Activated CD8-positive, alpha-beta memory T cell treated with anti-CD3 and anti-CD28 coated beads for 4 hours (primary cell): Measurements from ENCODE around the gene KRT81.

ENCODE experiments used
- DNase-seq, 2 donors: peaks; one replicate each; pipeline ENCODE4 v3.0.0-alpha.2; 2020; ENCODE audit warnings: low read depth in 2 of 2

The KRT81 gene

DNA sequence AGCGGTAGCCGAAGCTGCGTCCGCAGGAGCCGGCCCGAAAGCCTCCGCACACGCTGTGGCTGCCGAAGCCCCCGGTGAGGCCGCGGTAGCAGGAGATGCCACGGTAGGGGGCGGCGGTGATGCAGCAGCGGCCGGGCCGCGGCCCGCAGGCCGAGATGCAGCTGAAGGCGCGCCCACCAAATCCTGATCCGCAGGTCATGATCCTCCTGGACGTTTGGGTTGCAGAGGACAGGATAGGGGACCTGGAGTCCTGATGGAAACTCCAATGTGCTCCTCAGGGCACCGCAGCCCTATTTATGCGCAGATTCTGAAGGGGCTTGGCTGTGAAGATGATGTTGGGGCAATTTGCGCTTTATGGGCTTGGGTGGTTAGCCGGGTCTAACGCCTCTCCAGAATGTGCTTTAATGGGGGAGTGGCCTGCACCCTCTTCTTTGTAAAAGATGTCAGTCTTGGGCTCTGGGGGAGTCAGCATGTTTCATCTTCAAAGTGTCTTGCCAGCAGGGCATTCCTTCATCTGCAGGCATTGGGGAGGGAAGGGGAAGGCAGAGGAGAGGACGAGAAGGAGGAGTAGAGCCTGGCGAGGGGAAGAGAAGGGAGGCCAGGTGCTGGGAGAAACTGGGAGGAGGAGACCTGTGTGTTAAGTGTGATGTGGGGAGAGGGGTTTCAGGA lies at the start of gene KRT81:
TSS of gene KRT81 (minus strand) at position 268 of the 669 bp plus-strand sequence. CDS start at position 199, 69 bp downstream.
- no peak for DNase-seq

DNA sequence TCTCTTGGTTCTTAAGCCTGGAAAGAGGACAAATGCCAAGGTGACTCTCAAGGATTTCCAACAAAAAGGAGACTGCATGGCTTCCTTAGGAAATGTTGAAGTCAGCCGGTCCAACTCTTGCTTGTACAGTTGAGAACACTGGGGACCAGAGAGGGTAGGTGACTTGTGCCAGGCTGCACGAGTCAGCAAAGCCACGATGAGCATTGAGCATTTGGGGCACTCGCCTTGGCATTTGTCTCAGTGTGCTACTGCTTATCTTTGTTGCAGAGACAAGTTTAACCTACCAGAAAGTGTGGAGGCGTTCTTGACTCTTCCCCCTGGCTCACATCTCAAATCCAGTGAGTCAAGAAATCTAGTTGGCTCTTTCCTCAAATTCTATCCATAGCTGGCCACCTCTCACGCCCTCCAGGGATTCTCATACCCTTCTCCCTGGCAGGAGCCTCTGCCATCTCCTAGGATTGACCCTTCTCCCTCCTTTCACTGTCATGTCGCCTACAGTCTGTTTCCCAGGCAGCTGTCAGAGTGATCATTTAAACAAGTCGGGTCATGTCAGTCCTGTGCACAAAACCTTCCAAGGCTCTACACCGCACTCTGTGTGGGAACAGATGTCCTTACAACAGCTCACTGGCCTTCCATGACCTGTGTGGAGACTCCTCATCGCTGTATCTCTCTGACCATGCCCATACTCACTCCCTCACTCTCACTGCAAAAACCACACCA lies 47.1 kb upstream of the KRT81 start:
- DNase-seq, result no peak

DNA sequence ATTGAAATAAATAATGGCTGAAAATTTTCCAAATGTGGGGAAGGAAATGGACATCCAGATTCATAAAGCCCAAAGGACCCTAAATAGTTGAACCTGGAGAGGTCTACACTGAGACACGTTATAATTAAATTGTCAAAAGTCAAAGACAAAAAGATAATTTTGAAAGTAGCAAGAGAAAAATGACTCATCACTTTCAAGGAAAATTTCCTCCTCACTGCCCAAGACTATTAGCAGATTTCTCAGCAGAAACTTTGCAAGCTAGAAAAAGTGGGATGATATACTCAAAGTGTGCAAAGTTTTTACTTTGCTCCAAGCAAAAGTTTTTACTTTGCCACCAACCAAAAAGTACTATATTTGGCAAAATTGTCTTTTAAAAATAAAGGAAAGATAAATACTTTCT lies 45.7 kb upstream of the KRT81 start:
- DNase-seq, result no peak

DNA sequence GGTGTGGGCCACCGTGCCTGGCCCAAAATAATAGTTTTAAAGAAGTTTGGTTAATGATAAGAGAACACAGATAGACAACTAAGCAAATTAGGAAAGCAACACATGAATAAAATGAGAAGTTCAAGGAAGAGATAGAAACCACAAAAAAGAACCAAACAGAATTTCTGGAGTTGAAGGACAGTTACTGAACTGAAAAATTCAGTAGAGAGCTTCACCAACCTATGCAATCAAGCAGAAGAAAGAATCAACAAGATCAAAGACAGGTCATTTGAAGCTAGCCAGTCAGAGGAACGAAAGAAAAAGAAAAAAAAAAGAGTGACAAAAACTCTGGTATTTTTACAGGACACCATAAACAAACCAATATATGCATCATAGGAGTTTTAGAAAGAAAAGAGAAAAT lies 45.3 kb upstream of the KRT81 start:
- no peak for DNase-seq

DNA sequence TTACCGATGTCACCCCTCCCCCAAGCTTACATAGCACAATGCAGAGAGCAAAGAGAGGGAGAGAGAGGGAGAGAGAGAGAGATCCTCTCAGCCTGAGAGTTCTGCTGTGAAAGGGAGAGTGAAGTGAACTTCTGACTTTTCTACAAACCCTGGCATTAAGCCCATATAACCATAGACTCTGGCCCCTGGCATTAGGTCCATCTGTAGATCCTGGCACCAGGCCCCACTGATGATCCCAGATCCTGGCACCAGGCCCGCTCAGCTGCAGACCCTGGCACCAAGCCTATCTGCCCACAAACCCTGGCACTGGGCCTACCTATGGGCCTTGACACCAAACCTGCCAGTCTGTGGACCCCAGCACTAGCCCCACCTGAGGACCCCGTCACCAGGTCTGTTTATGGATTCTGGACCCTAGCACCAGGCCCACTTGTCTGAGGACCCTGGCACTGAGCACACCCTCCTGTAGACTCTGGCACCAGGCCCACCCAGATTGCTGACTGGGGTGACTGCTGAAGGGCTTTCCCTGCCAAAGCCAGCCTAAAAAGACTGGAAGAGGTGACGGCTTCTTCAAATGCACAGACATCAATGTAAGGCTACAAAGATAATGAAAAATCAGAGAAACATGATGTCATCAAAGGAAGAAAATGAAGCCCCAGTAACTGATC lies 44.4 kb upstream of the KRT81 start:
- DNase-seq, result no peak

DNA sequence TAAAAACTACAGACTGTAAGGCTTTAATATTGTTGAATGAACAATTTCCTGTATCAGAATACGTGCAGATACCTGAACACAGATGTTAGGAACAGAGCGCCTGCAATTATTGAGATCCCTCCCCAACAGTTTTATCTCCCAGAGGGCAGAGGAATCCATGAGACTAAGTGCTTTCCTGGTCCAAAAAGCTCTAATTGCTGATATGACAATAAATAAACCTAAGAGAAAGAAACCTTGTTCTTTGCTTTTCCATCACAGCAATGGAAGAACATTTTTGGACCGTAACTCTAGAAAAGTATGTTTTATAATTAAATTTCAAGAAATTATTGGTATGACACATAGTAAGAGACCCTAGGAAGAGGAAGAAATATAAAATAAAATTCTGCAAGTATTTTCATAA lies 42.9 kb upstream of the KRT81 start:
- DNase-seq, result no peak

DNA sequence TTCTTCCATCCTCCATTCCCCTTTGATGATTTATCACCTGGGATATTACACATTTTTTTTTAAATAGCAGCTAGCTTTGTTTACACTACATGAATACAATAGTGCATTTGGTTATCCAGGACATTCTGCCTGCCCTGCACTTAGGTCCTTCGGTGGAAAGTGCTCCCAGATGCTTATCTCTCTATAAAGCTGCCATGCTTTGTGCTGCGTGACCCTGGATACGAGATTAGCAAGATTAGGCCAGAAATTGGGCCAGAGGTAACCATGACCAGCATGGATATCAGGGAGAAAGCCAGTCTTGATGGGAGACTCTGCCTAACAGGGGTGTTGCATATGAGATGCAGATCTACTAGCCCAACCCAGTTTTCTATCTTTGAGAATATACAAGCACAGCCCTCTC lies 42.0 kb upstream of the KRT81 start:
- DNase-seq, result no peak

DNA sequence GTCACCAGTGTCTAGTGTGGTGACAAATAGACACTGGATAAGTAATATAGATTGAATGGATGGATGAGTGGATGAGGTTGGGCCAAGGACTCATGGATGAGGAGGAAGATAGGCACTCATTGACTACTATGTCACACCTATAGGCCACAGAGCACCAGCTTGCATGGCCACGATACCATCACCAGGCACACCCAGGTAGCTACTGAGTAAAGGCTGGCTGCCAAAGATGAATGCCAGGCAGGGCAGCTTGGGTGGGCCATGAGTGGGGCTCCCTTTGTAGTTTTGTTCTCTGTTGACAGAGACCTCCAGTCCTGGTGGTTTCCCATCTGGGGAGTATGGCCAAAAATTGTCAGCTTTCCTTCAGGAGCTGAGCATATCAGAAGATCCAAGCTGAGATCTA lies 41.0 kb upstream of the KRT81 start:
- no peak for DNase-seq

DNA sequence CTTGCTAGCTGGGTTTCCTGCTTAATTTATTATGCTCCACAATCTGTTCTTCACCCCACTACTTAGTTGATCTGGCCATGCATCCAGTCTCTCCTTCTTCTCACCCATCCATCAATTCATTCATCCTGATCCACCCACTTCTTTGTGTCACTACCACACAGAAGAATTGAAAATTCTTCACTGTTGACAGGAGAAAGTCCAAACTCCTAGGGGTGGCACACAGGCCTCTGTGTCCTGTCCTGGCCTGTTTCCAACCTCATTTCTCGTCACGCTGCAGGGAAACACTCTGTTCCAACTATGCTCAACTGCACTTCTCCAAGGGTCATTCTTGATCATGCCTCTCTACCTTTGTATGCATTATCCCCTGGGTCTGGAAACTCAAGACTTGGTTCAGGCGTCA lies 40.5 kb upstream of the KRT81 start:
- DNase-seq, result no peak

DNA sequence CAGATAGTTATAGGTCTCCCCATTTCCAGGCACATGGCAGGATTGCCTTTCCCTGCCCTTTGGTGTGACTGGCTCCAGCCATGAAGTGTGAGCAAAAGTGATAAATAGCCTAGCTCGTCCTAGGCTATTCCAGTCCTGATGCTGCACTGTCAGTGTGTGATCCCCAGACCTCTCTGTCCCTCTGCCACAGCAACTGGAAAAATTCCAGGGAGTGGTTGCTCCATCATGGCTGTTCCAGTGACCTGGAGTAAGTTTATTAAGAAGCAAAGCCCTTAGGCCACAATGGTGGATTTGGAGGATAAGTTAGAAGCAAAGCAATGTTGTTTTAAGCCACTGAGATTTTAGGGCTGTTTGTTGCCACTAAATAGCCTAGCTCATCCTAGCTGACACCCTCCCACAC lies 39.7 kb upstream of the KRT81 start:
- DNase-seq, result no peak

DNA sequence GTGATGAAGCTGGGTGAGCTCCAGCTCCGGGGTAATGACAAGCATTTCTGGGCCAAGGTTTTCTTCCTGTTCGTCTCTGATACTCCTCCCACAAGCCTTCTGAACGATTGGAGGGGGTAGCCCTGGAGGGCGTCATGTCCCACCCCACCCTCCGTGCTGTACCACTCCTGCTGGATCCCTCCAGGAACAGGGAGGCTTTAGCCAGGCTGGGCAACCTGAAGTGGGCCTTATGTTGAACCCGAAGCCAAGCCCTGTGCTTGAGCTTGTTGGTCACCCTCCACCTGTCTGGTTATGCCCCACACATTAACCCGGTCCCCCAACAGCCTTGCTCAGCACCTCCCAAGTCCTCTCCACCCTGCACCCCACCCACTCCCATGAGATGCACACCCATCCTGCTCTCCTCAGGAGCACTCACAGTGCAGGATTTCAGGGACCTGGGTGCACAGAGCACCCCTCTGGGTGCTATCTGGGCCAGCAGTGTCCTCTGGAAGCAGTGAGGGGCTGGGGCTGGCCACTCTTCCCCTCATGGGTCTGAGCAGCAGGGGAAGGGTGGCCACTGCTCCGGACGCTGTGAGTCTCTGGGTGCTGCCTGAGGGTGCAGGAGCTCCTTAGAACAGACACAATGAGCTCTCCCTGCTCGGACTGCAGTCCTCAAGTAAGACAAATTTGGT lies 36.6 kb upstream of the KRT81 start:
- DNase-seq, result no peak

DNA sequence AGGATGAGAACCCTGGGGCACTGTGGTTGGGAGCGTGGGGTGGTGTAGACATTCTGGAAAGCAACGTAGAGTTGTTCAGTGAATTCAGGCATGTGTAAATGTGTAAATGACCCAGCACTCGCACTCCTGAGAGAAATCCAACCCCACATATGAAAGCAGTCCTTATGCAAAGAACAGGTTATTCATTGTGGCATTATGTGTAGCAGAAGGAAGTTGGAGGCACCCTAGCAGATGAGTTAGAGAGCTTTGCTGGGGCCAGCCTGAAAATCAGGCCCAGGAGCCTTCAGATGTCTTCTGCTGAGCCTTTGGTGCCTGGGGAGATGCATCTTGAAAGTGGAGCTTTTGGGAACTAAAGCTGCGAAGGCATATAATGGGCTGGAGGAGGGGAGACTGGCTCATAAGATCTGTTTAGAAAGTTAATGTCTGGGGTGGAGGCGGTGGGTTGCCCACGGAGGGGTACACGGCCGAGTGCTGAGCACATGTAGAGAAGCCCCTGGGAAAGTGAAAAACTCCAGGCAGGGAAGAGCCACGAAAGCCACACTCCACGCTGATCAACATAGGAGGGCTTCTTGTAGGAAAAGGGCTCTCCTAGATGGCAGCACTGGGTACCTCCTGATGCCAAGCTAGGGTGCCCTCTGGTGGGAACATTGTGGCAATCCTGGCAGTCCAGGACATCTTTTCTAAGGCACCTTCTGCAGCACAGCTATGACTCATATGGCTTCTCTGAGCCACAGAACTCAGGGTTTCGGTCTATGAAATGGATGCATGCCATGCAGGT lies 35.9 kb upstream of the KRT81 start:
- peak; percentile 57 to 71 for DNase-seq

DNA sequence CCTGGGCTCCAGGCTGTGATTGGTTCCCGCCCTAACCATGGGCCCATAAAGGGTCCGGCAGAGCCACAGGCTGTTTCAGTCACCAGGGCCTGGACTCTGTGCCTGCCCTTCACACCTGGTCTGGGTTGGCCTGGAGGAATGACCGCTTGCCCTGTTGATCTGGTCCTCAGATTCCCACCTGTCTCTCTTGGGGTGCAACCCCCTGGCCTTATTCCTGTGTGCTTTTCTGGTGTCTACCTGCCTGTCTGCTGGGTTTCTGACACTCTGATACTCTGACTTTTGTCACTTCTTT lies 32.8 kb upstream of the KRT81 start:
- DNase-seq, result no peak

DNA sequence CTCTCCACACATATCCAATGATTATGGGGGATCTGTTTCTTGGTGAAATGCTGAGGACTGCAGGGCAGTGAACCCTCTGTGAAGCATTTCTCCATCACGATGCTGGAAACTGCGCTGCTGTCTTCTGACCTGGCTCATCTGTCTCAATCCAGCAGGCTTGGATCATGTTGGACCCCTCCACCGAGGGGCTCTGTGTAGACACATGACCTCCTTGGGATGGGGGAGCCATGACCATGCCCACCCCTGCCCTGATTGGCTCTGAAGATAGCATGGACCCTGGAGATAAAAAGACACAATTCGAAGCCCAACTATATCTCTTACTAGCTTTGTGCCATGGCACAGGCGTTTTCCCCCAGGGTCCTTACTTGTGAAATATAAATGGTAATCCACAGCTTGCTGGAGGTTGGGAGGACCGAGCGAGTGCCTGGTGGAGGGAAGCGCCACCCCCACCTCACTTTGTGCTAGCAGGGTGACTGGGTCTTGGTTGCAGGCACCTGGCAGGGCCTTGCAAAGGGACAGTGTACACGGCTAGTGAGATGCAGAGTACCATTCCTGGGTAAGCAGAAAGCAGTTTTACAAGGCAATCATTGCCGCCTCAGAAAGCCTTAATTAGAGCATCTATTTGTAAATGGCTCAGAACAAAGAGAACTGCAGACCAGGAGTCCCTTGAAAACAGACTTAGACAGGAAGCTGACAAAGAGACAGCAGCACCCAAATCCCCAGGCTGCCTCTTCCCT lies 32.2 kb upstream of the KRT81 start:
- no peak for DNase-seq

DNA sequence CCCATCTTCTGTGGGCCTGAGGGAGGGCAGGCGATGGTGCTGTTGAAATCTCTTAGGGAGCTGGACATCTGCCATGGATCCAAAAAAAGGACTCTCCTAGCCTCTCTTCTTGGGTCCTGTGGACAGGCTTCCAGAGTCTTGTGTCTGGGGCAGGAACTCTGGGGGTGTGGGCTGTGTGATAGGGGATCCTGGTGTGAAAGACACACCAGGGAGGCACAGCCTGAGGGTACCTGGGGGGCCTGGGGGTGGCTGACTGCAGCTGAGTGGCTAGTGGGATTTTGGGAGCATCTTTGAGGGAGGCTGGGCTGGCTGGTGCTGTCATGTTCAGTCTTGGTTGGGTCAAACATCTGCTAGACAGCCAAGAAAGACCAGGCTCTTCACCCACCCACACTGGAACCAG lies 31.7 kb upstream of the KRT81 start:
- no peak for DNase-seq

DNA sequence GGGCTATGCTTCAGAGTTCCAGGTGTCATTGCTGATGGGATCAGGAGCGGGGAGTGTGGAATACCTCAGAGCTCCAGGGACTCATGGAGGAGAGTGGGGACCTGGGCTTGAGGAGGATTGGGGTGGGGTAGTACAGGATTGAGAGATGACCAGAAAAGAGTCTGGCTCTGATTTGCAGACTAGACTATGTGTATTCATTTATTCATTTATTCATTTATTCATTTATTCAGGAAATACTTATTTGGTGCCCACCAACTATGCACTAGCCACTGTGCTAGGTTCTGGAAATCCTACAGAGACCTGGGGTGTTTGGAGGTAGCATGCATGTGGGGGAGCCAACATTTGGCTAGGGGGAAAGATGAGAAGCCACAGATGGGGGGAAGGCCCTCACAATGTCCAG lies 30.7 kb upstream of the KRT81 start:
- no peak for DNase-seq

DNA sequence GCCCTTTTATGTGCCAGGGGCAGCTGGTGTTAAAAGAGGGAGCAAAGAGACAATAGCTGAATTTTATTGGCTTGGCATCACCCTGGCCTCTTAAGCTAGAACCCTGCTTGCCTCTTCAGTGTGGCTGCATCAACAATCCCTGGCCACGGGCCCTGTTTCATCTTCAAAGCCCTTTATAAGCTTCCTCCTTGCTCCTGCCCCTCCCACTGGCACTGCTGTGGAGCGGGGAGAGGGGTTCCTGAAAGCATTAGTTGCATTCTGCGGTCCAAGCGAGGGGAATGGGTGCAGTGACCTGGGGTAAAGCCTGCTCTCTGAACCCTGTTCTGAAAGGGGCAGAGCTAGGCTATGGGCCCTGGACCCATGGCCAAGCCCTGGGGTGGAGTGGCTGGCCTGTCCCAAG lies 30.1 kb upstream of the KRT81 start:
- no peak for DNase-seq

DNA sequence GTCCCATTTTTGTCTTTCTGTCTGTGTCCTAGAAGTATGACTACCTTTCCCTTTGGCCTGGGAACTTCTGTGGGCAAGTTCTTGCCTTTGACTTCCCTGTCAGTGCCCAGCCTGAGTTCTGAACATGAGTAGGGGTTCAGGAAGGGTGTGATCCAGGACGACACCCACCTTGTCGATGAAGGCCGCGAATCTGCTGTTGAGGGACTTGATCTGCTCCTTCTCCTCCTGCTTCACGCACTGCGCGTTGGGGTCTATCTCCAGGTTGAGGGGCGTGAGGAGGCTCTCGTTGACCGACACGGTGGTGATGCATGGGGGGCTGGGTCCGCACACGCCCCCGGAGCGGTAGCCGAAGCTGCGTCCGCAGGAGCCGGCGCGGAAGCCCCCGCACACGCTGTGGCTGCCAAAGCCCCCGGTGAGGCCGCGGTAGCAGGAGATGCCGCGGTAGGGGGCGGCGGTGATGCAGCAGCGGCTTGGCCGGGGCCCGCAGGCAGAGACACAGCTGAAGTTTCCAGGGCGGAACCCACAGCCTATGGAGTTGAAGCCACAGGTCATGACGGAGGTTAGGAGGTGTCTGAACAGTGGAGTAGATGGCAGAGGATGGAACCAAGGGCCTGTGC lies 29.6 kb upstream of the KRT81 start, which contains the start of gene KRT83:
TSS of gene KRT83 (minus strand) at position 615 of the 617 bp plus-strand sequence. CDS start at position 552, 63 bp downstream.
- DNase-seq, result no peak

DNA sequence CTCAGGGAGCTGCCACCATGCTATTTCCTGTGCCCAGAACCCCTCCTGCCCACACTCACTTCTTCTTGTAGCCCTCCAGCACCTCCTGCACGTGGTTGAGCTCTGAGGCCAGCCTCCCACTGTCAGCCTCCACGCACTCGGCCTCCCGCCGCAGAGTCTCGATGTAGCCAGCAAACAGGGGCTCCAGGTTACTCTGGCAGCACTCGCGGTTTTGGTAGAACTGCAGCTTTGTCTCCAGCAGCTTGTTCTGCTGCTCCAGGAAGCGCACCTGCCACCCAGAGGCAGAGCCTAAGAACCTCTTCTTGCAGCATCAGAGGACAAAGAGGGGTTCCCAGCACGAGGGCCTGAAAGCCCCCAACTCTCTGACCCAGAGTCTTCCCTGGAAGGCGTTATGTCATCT lies 27.8 kb upstream of the KRT81 start:
- DNase-seq, result no peak

DNA sequence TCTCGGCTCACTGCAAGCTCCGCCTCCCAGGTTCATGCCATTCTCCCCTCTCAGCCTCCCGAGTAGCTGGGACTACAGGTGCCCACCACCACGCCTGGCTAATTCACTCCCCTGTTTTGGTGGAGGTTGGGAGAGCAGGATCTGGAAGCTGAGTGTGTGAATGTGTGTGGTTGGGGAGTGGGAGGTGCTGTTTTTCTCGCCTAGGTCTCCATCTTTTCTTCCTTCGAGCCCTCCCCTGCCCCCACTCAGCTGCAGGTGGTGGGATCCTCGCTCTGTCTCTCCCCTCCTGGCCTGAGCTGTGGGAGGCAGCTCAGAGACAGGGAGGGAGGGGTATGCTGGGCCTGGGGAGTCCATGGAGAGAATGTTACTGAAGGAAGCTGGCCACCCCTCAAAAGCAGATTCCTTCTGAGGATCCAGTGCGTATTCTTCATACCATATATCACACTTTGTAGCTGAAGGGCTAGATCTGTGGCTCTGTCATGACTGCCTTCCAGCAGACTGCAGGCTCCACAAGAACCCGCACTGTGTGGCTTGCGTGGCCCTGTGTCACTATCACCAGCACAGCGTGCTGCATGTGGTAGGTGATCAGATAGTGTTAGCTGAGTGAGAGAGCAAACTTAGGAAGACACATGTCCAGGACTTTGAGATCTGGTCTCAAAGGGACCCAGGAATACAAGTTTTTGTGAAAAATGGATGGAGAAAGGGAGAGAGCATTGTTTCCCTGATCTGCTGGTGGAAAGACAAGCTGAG lies 27.1 kb upstream of the KRT81 start:
- DNase-seq, result no peak
